Kidney epithelial cell (primary cell): ENCODE measurements around the gene HACL1. TPM values are rescaled to one million over a fixed set of nuclear protein-coding genes. Genes with fewer than 3 reads are reported as not detected.

Experiments used
- DNase-seq: peaks from one replicate; pipeline ENCODE4 v3.0.0-alpha.2; 2010; ENCODE audit warnings: low read depth
- H3K27me3 ChIP-seq: 2 replicates; pipeline ENCODE4 v1.6.0; 2011; ENCODE audit warnings: low read length; ENCODE audit not compliant: control insufficient read depth, insufficient read depth
- H3K36me3 ChIP-seq: 2 replicates; pipeline ENCODE4 v1.5.1; 2011; ENCODE audit warnings: low read length; ENCODE audit not compliant: control insufficient read depth, insufficient read depth
- H3K4me3 ChIP-seq: 2 replicates; pipeline ENCODE4 v1.5.1; 2011; ENCODE audit warnings: low read depth, mild to moderate bottlenecking, control low read depth, low read length
- total RNA-seq: library from RNA; depleted of rRNA; stranded (reverse); fragments of >200 nt; gene quantifications from 2 replicates; pipeline ENCODE4 v1.2.3, GENCODE V29; 2015
- TF ChIP-seq, protein P1 (sequence below): IDR thresholded peaks from 2 replicates; pipeline ENCODE4 v1.5.1; 2011; ENCODE audit warnings: mild to moderate bottlenecking, moderate library complexity, low read length, control low read depth, inconsistent platforms; ENCODE audit not compliant: insufficient read depth, poor library complexity, severe bottlenecking

Gene HACL1
- total RNA-seq, 1 donor from 2014 or later, result 19.8 TPM

DNA sequence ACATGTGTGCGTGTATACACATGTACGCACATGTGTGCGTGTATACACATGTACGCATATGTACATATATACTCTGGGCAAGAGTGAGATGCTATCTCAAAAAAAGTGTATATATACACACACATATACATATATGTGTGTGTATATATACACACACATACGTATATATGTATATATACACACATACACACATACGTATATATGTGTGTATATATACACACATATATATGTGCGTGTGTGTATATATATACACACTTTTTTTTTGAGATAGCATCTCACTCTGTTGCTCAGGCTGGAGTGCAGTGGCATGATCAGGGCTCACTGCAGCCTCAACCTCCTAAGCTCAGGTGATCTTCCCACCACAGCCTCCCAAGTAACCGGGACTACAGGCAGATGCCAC is 8.4 kb downstream of the HACL1 start:
- DNase-seq, result no peak
- TF ChIP-seq, protein P1, sequence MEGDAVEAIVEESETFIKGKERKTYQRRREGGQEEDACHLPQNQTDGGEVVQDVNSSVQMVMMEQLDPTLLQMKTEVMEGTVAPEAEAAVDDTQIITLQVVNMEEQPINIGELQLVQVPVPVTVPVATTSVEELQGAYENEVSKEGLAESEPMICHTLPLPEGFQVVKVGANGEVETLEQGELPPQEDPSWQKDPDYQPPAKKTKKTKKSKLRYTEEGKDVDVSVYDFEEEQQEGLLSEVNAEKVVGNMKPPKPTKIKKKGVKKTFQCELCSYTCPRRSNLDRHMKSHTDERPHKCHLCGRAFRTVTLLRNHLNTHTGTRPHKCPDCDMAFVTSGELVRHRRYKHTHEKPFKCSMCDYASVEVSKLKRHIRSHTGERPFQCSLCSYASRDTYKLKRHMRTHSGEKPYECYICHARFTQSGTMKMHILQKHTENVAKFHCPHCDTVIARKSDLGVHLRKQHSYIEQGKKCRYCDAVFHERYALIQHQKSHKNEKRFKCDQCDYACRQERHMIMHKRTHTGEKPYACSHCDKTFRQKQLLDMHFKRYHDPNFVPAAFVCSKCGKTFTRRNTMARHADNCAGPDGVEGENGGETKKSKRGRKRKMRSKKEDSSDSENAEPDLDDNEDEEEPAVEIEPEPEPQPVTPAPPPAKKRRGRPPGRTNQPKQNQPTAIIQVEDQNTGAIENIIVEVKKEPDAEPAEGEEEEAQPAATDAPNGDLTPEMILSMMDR, result no peak
- H3K4me3 ChIP-seq, result no peak overlapping the region
- no peaks in the 10 kb centered on the region for H3K36me3 ChIP-seq
- no peaks in the 10 kb centered on the region for H3K27me3 ChIP-seq

DNA sequence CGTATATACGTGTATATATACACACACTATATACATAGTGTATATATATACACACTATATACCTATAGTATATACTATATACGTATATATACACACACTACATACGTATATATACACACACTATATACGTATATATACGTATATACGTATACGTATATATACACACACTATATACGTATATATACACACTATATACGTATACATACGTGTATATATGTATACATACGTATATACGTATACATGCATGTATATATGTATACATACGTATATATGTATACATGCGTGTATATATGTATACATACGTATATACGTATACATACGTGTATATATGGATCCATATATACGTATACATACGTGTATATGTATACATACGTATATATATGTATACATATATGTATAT is 9.4 kb downstream of the HACL1 start:
- Histone ChIP-seq H3K27me3 (no peaks in the 10 kb centered on the region), H3K4me3 (no peak overlapping the region), H3K36me3 (no peaks in the 10 kb centered on the region)
- TF ChIP-seq, protein P1, result no peak
- DNase-seq, result no peak

GRCh38 chr3:15591242-15591641 is 10.1 kb downstream of the HACL1 start:
- H3K4me3 ChIP-seq, result no peak overlapping the region
- DNase-seq, result no peak
- TF ChIP-seq, protein P1, result no peak
- no peaks in the 10 kb centered on the region for H3K36me3 ChIP-seq
- H3K27me3 ChIP-seq, result no peaks in the 10 kb centered on the region

GRCh38 chr3:15585111-15585845 is 16.1 kb downstream of the HACL1 start:
- TF ChIP-seq, protein P1, result no peak
- Histone ChIP-seq H3K27me3 (no peaks in the 10 kb centered on the region), H3K36me3 (no peaks in the 10 kb centered on the region), H3K4me3 (no peak overlapping the region)
- no peak for DNase-seq

DNA sequence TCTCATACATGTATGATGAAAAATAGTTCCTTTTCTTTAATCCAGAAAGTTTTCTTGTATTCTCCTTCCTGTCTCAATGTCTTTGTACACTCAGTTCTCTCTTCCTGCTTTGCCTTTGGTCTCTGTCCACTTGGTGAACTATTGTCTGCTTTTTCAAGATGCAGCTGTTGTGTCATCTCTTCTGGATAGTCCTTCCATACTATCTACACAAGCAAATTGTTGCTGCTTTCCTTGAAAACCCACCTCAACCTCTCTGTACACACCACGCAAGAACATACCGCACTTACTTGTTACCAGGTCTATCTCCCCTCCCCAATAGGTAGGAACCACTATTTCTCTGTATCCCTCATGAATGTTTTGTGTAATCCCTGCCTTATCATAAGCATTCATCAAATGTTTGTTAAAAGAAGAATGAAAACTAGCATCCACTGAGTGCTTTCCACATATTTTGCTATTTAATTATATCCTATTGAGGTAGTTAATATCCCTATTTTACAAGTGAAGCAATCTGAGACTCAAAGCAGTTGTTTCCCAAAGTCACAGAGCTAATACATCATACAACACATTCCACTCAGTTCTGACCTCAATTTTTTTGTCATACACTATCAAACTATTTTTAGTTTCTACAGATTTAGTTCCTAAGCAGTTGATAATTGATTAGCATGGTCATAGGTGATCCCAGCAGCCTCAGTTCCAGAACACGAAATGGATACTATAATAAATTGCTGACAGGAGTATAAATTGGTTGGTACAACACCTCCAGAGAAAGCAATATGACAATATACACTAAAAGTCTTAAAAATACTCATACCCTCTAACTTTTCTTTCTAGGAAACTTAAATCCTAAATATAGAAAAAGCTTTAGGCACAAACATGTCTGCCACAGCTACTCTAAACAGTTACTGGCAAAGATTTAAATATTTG is 19.6 kb downstream of the HACL1 start:
- no peaks in the 10 kb centered on the region for H3K27me3 ChIP-seq
- no peaks in the 10 kb centered on the region for H3K36me3 ChIP-seq
- H3K4me3 ChIP-seq, result no peak overlapping the region
- TF ChIP-seq, protein P1, result no peak
- no peak for DNase-seq
